ENCODE measurements around the gene ZSCAN12. TPM values are rescaled to one million over a fixed set of nuclear protein-coding genes. Genes with fewer than 3 reads are reported as not detected.
A peak's percentile ranks its signal among the peaks of the same experiment; 100 is the strongest.
"Not testable (repeated sequence)": the region's sequence is repeated elsewhere in the genome, so short reads cannot be mapped to it uniquely, and the experiment has no call there.

Gene ZSCAN12
- total RNA-seq, 1 donor from 2014 or later = 16.7 TPM

- Mint-ChIP-seq H3K36me3 (ENCODE audit: unreplicated experiment) (peaks cover 8% of the 10 kb centered on the region), H3K27ac (ENCODE audit: unreplicated experiment) (no peak overlapping the region), H3K9me3 (ENCODE audit: unreplicated experiment) (peaks cover 1% of the 10 kb centered on the region), H3K4me3 (ENCODE audit: unreplicated experiment) (no peak overlapping the region), H3K4me1 (ENCODE audit: low read depth, unreplicated experiment) (peaks cover 3% of the 10 kb centered on the region), H3K27me3 (ENCODE audit: unreplicated experiment) (peaks cover 3% of the 10 kb centered on the region)
- no peak for DNase-seq
- no peak for TF ChIP-seq CTCF (IDR thresholded peaks at IDR 0.05; ENCODE audit: partially characterized antibody, unreplicated experiment)
These were observed 38.6 kb downstream of the ZSCAN12 start for GRCh38 chr6:28360961-28361360.

- not testable (repeated sequence) for H3K27ac Mint-ChIP-seq (ENCODE audit: unreplicated experiment); H3K9me3 Mint-ChIP-seq (ENCODE audit: unreplicated experiment); H3K4me3 Mint-ChIP-seq (ENCODE audit: unreplicated experiment); H3K4me1 Mint-ChIP-seq (ENCODE audit: low read depth, unreplicated experiment); DNase-seq; H3K27me3 Mint-ChIP-seq (ENCODE audit: unreplicated experiment); H3K36me3 Mint-ChIP-seq (ENCODE audit: unreplicated experiment)
These were observed 40.0 kb downstream of the ZSCAN12 start for GRCh38 chr6:28359562-28359961.

GRCh38 chr6:28357036-28357435, 42.5 kb downstream of the ZSCAN12 start:
- Mint-ChIP-seq H3K9me3 (ENCODE audit: unreplicated experiment) (peaks cover 1% of the 10 kb centered on the region), H3K36me3 (ENCODE audit: unreplicated experiment) (no peaks in the 10 kb centered on the region), H3K4me1 (ENCODE audit: low read depth, unreplicated experiment) (peaks cover 7% of the 10 kb centered on the region), H3K4me3 (ENCODE audit: unreplicated experiment) (no peak overlapping the region), H3K27me3 (ENCODE audit: unreplicated experiment) (no peaks in the 10 kb centered on the region), H3K27ac (ENCODE audit: unreplicated experiment) (no peak overlapping the region)
- DNase-seq = no peak
- TF ChIP-seq CTCF (IDR thresholded peaks at IDR 0.05; ENCODE audit: partially characterized antibody, unreplicated experiment) = no peak

GRCh38 chr6:28356666-28357020, 42.9 kb downstream of the ZSCAN12 start:
- peaks cover 7% of the 10 kb centered on the region for H3K4me1 Mint-ChIP-seq (ENCODE audit: low read depth, unreplicated experiment)
- DNase-seq = no peak
- no peak overlapping the region for H3K4me3 Mint-ChIP-seq (ENCODE audit: unreplicated experiment)
- H3K9me3 Mint-ChIP-seq (ENCODE audit: unreplicated experiment) = peaks cover 1% of the 10 kb centered on the region
- no peaks in the 10 kb centered on the region for H3K36me3 Mint-ChIP-seq (ENCODE audit: unreplicated experiment)
- no peaks in the 10 kb centered on the region for H3K27me3 Mint-ChIP-seq (ENCODE audit: unreplicated experiment)
- H3K27ac Mint-ChIP-seq (ENCODE audit: unreplicated experiment) = no peak overlapping the region
- no peak for TF ChIP-seq CTCF (IDR thresholded peaks at IDR 0.05; ENCODE audit: partially characterized antibody, unreplicated experiment)

- Mint-ChIP-seq H3K9me3 (ENCODE audit: unreplicated experiment) (peaks cover 1% of the 10 kb centered on the region), H3K4me3 (ENCODE audit: unreplicated experiment) (peak overlapping the region; percentile 73), H3K27me3 (ENCODE audit: unreplicated experiment) (no peaks in the 10 kb centered on the region), H3K4me1 (ENCODE audit: low read depth, unreplicated experiment) (peaks cover 9% of the 10 kb centered on the region), H3K36me3 (ENCODE audit: unreplicated experiment) (no peaks in the 10 kb centered on the region), H3K27ac (ENCODE audit: unreplicated experiment) (peak overlapping the region; percentile 52)
- peak; percentile 66 for DNase-seq
- TF ChIP-seq CTCF (IDR thresholded peaks at IDR 0.05; ENCODE audit: partially characterized antibody, unreplicated experiment) = peak; percentile 90
These were observed 43.5 kb downstream of the ZSCAN12 start for GRCh38 chr6:28355743-28356665.
